Measurements from ENCODE around the gene RNU11.
"Not testable (repeated sequence)": the region's sequence is repeated elsewhere in the genome, so short reads cannot be mapped to it uniquely, and the experiment has no call there.

Gene RNU11

GRCh38 chr1:28666806-28667205, 18.4 kb downstream of the RNU11 start:
- no peak for DNase-seq

GRCh38 chr1:28668191-28668955, 20.0 kb downstream of the RNU11 start, which contains the start of gene GMEB1:
Gene GMEB1 (plus strand): TSS chr1:28668784. CDS start chr1:28683613, 14,829 bp downstream.
- peak; percentile 86 for DNase-seq

GRCh38 chr1:28668956-28669723, 20.7 kb downstream of the RNU11 start:
- DNase-seq, result peak; percentile 77

- DNase-seq, result no peak
Measured at GRCh38 chr1:28671254-28671780, 22.9 kb downstream of the RNU11 start.

- not testable (repeated sequence) for DNase-seq
Measured at GRCh38 chr1:28672971-28673370, 24.6 kb downstream of the RNU11 start.

GRCh38 chr1:28675924-28676257, 27.5 kb downstream of the RNU11 start:
- no peak for DNase-seq

GRCh38 chr1:28680151-28680550, 31.8 kb downstream of the RNU11 start:
- DNase-seq, result no peak

- DNase-seq, result no peak
Measured at GRCh38 chr1:28682840-28683239, 34.4 kb downstream of the RNU11 start.

GRCh38 chr1:28684937-28685336, 36.5 kb downstream of the RNU11 start:
- DNase-seq, result no peak

- not testable (repeated sequence) for DNase-seq
Measured at GRCh38 chr1:28691627-28692026, 43.2 kb downstream of the RNU11 start.
